ENCODE measurements around the gene PPP2R5E.

DNA sequence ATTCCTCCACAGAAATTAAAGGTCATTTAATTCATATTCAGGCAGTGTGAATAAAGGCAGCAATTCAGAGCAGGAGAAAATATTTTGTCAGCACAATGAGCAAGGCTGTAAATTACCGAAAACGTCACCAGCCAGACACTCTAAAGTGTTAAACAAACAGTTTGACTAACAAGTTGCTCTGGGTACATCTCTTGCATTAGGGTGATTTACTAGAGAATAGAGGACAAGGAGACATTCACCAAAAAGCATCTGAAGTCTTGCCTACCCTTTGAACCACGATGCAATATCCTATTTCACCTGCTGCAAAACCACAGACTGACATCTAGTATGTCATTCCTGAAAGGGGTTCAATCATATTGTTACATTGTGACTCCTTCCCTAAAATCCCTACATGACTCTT lies 197.4 kb downstream of the PPP2R5E start:
- TF ChIP-seq, protein P1, sequence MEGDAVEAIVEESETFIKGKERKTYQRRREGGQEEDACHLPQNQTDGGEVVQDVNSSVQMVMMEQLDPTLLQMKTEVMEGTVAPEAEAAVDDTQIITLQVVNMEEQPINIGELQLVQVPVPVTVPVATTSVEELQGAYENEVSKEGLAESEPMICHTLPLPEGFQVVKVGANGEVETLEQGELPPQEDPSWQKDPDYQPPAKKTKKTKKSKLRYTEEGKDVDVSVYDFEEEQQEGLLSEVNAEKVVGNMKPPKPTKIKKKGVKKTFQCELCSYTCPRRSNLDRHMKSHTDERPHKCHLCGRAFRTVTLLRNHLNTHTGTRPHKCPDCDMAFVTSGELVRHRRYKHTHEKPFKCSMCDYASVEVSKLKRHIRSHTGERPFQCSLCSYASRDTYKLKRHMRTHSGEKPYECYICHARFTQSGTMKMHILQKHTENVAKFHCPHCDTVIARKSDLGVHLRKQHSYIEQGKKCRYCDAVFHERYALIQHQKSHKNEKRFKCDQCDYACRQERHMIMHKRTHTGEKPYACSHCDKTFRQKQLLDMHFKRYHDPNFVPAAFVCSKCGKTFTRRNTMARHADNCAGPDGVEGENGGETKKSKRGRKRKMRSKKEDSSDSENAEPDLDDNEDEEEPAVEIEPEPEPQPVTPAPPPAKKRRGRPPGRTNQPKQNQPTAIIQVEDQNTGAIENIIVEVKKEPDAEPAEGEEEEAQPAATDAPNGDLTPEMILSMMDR (conservative IDR thresholded peaks at IDR 0.05; ENCODE audit: low read length) = no peak
- TF ChIP-seq EZH2phosphoT487 (IDR thresholded peaks at IDR 0.05; ENCODE audit: borderline replicate concordance, low read depth, low read length) = no peak

All from OCI-LY7 (cell line).